ENCODE data around the gene GFY. TPM values are rescaled to one million over a fixed set of nuclear protein-coding genes. Genes with fewer than 3 reads are reported as not detected.

GFY gene
- total RNA-seq, 4 donors from 2014 or later = not detected

- DNase-seq (ENCODE audit: low spot score) (no peak), ATAC-seq (ENCODE audit: low FRiP score) (no peak)
- TF ChIP-seq CTCF (IDR thresholded peaks at IDR 0.05) = no peak
These were observed 27.1 kb upstream of the GFY start for GRCh38 chr19:49398001-49398615.

DNA sequence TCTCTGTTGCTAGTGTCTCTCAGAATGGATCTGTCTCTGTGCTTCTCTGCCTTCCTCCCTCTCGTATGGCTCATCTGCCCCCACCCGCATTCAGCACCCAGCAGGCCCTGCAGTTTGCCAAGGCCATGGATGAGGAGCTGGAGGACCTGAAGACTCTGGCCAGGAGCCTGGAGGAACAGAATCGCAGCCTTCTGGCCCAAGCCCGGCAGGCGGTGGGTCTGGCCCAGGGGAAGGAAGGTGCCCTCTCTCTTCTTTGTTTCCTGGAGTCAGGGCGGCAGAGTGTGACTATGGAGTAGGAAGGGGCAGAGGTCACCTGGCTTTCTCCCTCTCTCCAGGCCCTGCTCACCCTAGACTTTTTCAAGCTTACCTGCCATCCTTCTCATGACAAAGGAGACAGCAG is 26.3 kb upstream of the GFY start:
- no peak for ATAC-seq (ENCODE audit: low FRiP score)
- TF ChIP-seq CTCF (IDR thresholded peaks at IDR 0.05) = no peak
- no peak for DNase-seq (ENCODE audit: low spot score)

DNA sequence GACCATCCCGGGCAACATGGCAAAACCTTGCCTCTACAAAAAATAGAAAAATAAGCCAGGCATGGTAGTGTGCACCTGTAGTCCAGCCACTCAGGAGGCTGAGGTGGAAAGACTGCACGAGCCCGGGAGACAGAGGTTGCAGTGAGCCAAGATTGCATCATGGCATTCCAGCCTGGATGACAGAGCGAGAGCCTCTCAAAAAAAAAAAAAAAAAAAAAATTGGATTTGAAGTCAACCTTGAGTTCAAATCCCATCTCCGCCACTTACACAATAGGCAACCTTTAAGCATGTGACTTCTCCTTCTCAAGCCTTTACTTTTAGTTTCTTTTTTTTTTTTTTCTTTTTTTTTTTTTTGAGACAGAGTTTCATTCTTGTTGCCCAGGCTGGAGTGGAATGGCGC is 25.2 kb upstream of the GFY start:
- DNase-seq (ENCODE audit: low spot score) = no peak
- TF ChIP-seq CTCF (IDR thresholded peaks at IDR 0.05) = no peak
- no peak for ATAC-seq (ENCODE audit: low FRiP score)

DNA sequence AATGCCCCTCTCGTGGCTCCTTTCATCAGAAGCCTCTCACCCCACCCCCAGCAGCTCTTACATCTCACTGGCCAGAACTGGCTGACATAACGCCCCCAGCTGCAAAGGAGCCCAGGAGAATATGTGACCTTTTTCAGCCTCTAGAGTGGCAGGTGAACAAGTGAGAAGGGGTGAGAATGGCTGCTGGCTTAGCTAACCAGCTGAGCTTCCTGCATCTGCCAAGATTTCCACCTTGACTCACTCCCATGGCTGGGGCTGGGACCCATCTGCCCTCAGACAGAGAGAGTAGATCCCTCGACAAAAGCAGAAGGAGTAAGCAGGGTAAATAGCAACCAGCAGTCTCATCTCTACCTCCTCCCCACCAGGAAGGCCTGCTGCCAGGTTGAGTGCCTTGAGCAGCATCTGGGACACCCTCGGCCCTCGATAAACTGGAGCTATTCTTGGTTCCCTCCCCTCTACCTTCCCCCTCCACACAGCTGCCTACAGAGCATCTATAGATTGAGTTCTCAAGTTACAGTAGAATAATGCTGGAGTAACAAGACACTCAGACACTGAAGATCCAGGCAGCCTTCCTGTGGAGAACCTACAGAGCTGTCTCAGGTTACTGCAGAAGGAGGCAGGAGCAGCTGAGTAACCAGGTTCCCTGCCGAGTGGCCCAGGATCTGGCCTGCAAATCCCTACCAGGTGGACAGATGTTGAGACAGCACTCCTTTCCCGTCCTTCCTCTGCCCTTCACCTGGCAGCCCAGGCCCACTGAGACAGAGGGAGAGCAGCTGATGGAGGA is 21.6 kb upstream of the GFY start:
- DNase-seq (ENCODE audit: low spot score) (no peak), ATAC-seq (ENCODE audit: low FRiP score) (no peak)
- no peak for TF ChIP-seq CTCF (IDR thresholded peaks at IDR 0.05)

- no peak for ATAC-seq (ENCODE audit: low FRiP score)
- no peak for TF ChIP-seq CTCF (IDR thresholded peaks at IDR 0.05)
- DNase-seq (ENCODE audit: low spot score) = no peak
These were observed 18.1 kb upstream of the GFY start for GRCh38 chr19:49407079-49407478.

GRCh38 chr19:49407482-49408015 is 17.6 kb upstream of the GFY start:
- ATAC-seq (ENCODE audit: low FRiP score) (no peak), DNase-seq (ENCODE audit: low spot score) (no peak)
- TF ChIP-seq CTCF (IDR thresholded peaks at IDR 0.05) = no peak
